ENCODE measurements around the gene TAL2. TPM values are rescaled to one million over a fixed set of nuclear protein-coding genes. Genes with fewer than 3 reads are reported as not detected.

Gene TAL2
- polyA plus RNA-seq, 1 of the 3 experiments (the other 2 are of a cell fraction) = 0.15 TPM

DNA sequence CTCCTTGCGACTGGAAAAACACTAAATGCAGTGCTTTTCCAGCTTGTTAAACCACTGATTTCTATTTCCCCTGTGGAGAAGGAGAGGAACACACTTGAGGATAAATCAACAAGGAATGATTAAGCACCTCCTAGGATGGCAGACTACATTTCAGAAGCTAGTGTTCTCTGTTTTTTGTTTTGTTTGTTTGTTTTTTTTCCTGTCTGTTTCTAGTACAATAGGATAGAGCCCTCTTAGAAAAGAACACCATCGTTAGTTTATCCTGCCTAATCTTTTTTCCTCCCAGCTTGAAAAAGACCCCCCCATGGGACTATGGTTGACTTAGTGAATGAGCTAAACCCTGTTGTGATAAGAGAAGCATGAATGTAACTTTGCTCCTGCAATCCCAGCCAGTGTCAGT, 3.9 kb upstream of the TAL2 start:
- Histone ChIP-seq H3K27me3 (ENCODE audit: insufficient read depth) (no peaks in the 10 kb centered on the region), H2AFZ (ENCODE audit: low read depth) (no peak overlapping the region), H3K9ac (no peak overlapping the region), H3K27ac (ENCODE audit: low read depth in 2 of 2, low read length in 1 of 2) (no peak overlapping the region), H3K9me2 (no peaks in the 10 kb centered on the region), H3K4me1 (ENCODE audit: control insufficient read depth in 1 of 2, insufficient read depth in 2 of 2, low read depth in 1 of 2, low read length in 1 of 2) (peaks cover 0 to 8% of the 10 kb centered on the region in 2 experiments; a peak in 1 of 4 replicates), H4K20me1 (ENCODE audit: insufficient read depth) (no peaks in the 10 kb centered on the region), H3K9me3 (no peaks in the 10 kb centered on the region), H3K4me2 (no peak overlapping the region), H3K36me3 (replicated peaks in 1 of 2; ENCODE audit: control insufficient read depth in 1 of 2, insufficient read depth in 2 of 2, low read length in 1 of 2) (no peaks in the 10 kb centered on the region), H3F3A (replicated peaks; ENCODE audit: insufficient read depth) (no peaks in the 10 kb centered on the region), H3K4me3 (ENCODE audit: low read depth in 2 of 2, low read length in 1 of 2) (no peak overlapping the region), H3K79me2 (ENCODE audit: insufficient read depth) (no peaks in the 10 kb centered on the region)
- 88% methylated on average over 2 of the region's 2 CpGs for WGBS (ENCODE audit: low lambda C conversion rate)
- DNase-seq = no peak
- TF ChIP-seq NRF1 (IDR thresholded peaks at IDR 0.05; ENCODE audit: low read depth, low read length) (no peak), ELF1 (IDR thresholded peaks at IDR 0.05) (no peak)
- POLR2A ChIA-PET = no interaction called here
- CTCF ChIA-PET = interaction anchor here (0.8 to 1.0 kb wide), 3 partner anchors 11 to 32 kb away, joined by 3 read pairs; no protein-coding TSS in a partner anchor

DNA sequence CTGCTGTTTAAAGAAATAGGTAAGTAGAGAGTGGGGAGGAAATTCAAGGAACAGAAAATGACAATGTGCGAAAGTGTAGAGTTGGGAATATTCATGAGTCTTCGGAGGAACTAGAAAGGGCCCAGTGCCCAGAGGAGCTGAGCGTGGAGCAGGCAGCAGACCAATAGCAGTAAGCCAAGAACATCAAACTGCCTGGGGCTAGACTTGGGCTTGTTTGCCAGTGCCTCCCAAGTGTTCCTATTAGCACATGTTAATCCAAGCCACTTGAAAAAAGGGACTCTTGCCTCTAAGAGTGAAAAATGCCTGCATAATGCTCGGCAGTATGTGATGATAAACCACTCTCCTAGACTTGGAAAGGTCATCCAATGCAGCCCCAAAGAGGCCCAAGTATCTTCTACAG, 1.2 kb upstream of the TAL2 start:
- CTCF ChIA-PET = interaction anchor here (1.1 kb wide), 1 partner anchor 58 kb away, joined by 3 read pairs; no protein-coding TSS in a partner anchor
- no peaks in the 10 kb centered on the region for H3K79me2 ChIP-seq (ENCODE audit: insufficient read depth)

GRCh38 chr9:105663914-105664313, 1.7 kb downstream of the TAL2 start:
- Histone ChIP-seq H3K4me2 (no peak overlapping the region), H3K4me1 (ENCODE audit: control insufficient read depth in 1 of 2, insufficient read depth in 2 of 2, low read depth in 1 of 2, low read length in 1 of 2) (no peaks in the 10 kb centered on the region), H3K9me3 (no peaks in the 10 kb centered on the region), H3K79me2 (ENCODE audit: insufficient read depth) (no peaks in the 10 kb centered on the region), H3K36me3 (replicated peaks in 1 of 2; ENCODE audit: control insufficient read depth in 1 of 2, insufficient read depth in 2 of 2, low read length in 1 of 2) (no peaks in the 10 kb centered on the region), H4K20me1 (ENCODE audit: insufficient read depth) (no peaks in the 10 kb centered on the region), H3K27me3 (ENCODE audit: insufficient read depth) (no peaks in the 10 kb centered on the region), H3K9ac (no peak overlapping the region), H3K9me2 (no peaks in the 10 kb centered on the region), H3F3A (replicated peaks; ENCODE audit: insufficient read depth) (no peaks in the 10 kb centered on the region), H2AFZ (ENCODE audit: low read depth) (no peak overlapping the region), H3K4me3 (ENCODE audit: low read depth in 2 of 2, low read length in 1 of 2) (no peak overlapping the region), H3K27ac (ENCODE audit: low read depth in 2 of 2, low read length in 1 of 2) (no peak overlapping the region)
- WGBS (ENCODE audit: low lambda C conversion rate) = 69% methylated on average over 5 of the region's 5 CpGs
- TF ChIP-seq EZH2phosphoT487 (IDR thresholded peaks at IDR 0.05; ENCODE audit: borderline replicate concordance, low read depth) = no peak
- POLR2A ChIA-PET = no interaction called here
- no peak for DNase-seq
- CTCF ChIA-PET = interaction anchor here (0.8 to 0.9 kb wide), 2 partner anchors 25 to 539 kb away, joined by 3 read pairs; no protein-coding TSS in a partner anchor

More for the DNA sequence above, 1.2 kb upstream of the TAL2 start:
- no peaks in the 10 kb centered on the region for H3K27me3 ChIP-seq (ENCODE audit: insufficient read depth)
- H3K27ac ChIP-seq (ENCODE audit: low read depth in 2 of 2, low read length in 1 of 2) = no peak overlapping the region
- TF ChIP-seq TAF1 (IDR thresholded peaks at IDR 0.05; ENCODE audit: borderline replicate concordance, low read depth, low read length) (no peak), MAX (IDR thresholded peaks at IDR 0.05; ENCODE audit: low read depth) (no peak), ELF1 (IDR thresholded peaks at IDR 0.05) (no peak), TCF12 (IDR thresholded peaks at IDR 0.05) (no peak), EP300 (IDR thresholded peaks at IDR 0.05; ENCODE audit: borderline replicate concordance in 1 of 2, low read depth in 1 of 2, low read length in 1 of 2) (no peak)
- no peaks in the 10 kb centered on the region for H3K36me3 ChIP-seq (replicated peaks in 1 of 2; ENCODE audit: control insufficient read depth in 1 of 2, insufficient read depth in 2 of 2, low read length in 1 of 2)
- H3K9me3 ChIP-seq = no peaks in the 10 kb centered on the region
- POLR2A ChIA-PET = no interaction called here
- H3K4me3 ChIP-seq (ENCODE audit: low read depth in 2 of 2, low read length in 1 of 2) = no peak overlapping the region
- H3K9me2 ChIP-seq = no peaks in the 10 kb centered on the region
- 74% methylated on average over 4 of the region's 4 CpGs for WGBS (ENCODE audit: low lambda C conversion rate)
- DNase-seq = no peak
- H4K20me1 ChIP-seq (ENCODE audit: insufficient read depth) = no peaks in the 10 kb centered on the region
- no peak overlapping the region for H3K4me2 ChIP-seq
- peaks cover 0 to 5% of the 10 kb centered on the region in 2 experiments; a peak in 1 of 4 replicates for H3K4me1 ChIP-seq (ENCODE audit: control insufficient read depth in 1 of 2, insufficient read depth in 2 of 2, low read depth in 1 of 2, low read length in 1 of 2)
- no peaks in the 10 kb centered on the region for H3F3A ChIP-seq (replicated peaks; ENCODE audit: insufficient read depth)
- no peak overlapping the region for H3K9ac ChIP-seq
- H2AFZ ChIP-seq (ENCODE audit: low read depth) = no peak overlapping the region
